ENCODE results near the gene SEZ6L2.

- no peak for TF ChIP-seq CTCF (conservative IDR thresholded peaks at IDR 0.05 in 1 of 2, IDR thresholded peaks at IDR 0.05 in 1 of 2; ENCODE audit: low read depth in 1 of 2, low read length in 2 of 2)
- no peak for TF ChIP-seq EZH2 (IDR thresholded peaks at IDR 0.05; ENCODE audit: low read length, missing control alignments)
Measured at GRCh38 chr16:29825145-29826044, 74.0 kb downstream of the SEZ6L2 start.
